Putamen (tissue), 1 donor: Measurements from ENCODE around the gene ZNF644.
A peak's percentile ranks its signal among the peaks of the same experiment; 100 is the strongest.
"Not testable (repeated sequence)": the region's sequence is repeated elsewhere in the genome, so short reads cannot be mapped to it uniquely, and the experiment has no call there.

Experiments
- DNase-seq: peaks from one replicate; pipeline ENCODE4 v3.0.0-alpha.2; 2016; ENCODE audit warnings: low spot score

Gene ZNF644

GRCh38 chr1:90986953-90987352 is 34.9 kb downstream of the ZNF644 start:
- no peak for DNase-seq

DNA sequence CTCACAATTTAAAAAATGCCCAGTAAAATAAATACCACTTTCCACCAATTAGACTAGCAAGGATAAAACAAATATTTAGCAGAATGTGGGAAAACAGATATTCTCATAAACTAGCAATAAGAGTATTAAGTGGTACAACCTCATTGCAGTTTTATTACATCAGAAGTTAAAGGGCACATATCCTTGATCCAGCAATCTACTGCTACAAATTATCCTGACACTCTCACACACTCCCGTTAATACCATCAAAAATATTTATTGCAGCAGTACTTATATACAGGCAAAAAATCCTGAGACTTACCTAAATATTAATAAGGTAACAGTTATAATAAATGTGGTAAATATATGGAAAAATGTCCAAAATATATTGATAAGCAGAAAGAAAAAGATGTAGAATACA is 44.3 kb downstream of the ZNF644 start:
- DNase-seq: no peak

DNA sequence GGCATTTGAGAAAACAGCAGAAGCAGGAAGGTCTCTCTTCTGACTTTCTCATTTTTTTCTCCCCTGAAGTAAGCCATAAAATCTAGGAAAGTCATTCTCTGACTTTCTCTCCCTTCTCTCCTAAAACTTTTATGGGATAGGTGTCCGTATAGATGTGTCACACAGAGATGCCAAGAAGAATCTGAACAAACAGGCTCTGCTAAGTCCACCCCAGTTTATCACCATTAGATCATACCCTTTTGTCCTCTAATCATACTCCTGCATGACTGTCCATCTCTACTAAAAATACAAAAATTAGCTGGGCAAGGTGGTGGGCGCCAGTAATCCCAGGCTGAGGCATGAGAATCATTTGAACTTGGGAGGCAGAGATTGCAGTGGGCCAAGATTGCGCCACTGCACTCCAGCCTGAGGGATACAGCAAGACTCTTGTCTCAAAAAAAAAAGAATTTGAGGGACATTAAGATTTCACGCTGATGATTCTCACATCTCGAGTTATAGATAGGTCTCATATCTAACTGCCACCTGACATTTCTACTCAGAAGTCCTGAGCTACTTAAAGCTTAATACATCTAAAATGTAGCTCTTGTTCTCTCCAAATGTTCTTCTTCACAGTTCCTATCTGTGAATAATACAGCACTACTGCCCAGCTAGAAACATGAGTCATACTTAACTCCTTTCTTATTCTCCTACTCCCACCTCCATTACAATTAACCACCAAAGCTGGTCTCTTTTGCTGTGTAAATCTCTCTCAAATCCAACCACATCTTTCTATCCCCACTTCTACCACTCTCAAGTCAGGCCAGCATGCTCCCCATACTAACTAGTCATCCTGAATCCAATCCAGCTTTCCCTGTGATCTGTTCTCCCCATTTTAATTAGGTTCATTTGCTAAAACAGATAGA is 47.7 kb downstream of the ZNF644 start:
- DNase-seq: no peak

GRCh38 chr1:90970208-90970607 is 51.6 kb downstream of the ZNF644 start:
- DNase-seq: no peak

- DNase-seq: no peak
These were observed 52.6 kb downstream of the ZNF644 start for GRCh38 chr1:90969241-90969640.

- DNase-seq: peak; percentile 11
These were observed 57.3 kb downstream of the ZNF644 start for GRCh38 chr1:90964444-90965035.

- no peak for DNase-seq
These were observed 58.2 kb downstream of the ZNF644 start for GRCh38 chr1:90963651-90964050.

GRCh38 chr1:90963236-90963635 is 58.6 kb downstream of the ZNF644 start:
- no peak for DNase-seq

DNA sequence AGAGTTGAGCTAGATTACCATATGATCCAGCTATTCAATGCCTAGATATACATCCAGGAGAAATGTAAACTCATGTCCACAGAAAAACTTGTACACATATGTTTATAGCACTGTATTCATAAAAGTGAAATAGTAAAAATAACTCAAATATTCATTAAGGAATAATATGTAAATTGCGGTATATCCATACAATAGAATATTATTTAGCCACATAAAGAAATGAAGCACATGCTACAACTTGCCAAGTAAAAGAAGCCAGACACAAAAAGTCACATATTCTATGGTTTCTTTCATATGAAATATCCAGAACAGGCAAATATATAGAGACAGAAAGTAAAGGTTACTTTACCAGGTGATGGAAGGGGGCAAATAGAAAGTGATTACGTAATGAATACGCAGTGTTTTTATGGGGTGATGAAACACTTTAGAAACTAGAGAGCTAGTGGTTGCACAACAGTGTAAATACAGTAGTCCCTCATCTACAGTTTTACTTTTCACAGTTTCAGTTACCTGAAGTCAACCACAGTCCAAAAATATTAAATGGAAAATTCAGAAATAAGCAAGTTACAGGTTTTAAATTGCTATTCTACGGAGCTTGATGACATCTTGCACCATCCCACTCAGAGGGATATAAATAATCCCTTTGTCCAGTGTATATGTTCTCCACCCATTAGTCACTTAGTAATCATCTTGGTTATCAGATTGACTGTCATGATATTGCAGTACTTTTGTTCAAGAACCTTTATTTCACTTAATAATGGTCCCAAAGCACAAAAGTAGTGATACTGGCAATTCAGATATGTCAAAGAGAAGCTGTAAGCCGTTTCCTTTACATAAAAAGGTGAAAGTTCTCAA is 62.3 kb downstream of the ZNF644 start:
- DNase-seq: no peak

GRCh38 chr1:90957497-90957896 is 64.3 kb downstream of the ZNF644 start:
- no peak for DNase-seq

GRCh38 chr1:90955769-90956168 is 66.1 kb downstream of the ZNF644 start:
- DNase-seq: no peak

- DNase-seq: no peak
These were observed 68.9 kb downstream of the ZNF644 start for GRCh38 chr1:90952906-90953305.

- no peak for DNase-seq
These were observed 70.8 kb downstream of the ZNF644 start for GRCh38 chr1:90951009-90951408.

- DNase-seq: no peak
These were observed 73.5 kb downstream of the ZNF644 start for GRCh38 chr1:90948301-90948700.

GRCh38 chr1:90946630-90947029 is 75.2 kb downstream of the ZNF644 start:
- no peak for DNase-seq

GRCh38 chr1:90945287-90945686 is 76.5 kb downstream of the ZNF644 start:
- no peak for DNase-seq

DNA sequence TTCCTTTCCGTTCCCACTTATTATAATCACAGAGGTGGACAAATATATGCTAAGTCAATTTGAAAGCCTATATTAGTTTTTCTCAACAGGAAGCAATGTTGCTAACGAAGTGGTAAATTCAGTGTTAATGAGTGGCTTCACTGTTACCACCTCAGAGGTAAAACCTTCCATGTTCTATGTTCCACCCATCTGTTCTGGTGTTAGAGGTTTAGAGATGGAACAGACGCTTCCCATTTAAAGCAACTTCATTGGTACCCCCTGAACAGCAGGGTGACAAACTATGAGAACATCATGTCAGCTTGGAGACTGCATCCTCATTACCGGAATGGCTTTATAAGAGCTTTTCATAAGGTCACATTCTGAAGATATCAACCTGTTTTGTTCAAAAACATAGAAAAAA is 77.9 kb downstream of the ZNF644 start:
- DNase-seq: no peak

GRCh38 chr1:90940746-90941145 is 81.1 kb downstream of the ZNF644 start:
- no peak for DNase-seq

GRCh38 chr1:90936731-90937130 is 85.1 kb downstream of the ZNF644 start:
- no peak for DNase-seq

GRCh38 chr1:90936061-90936460 is 85.8 kb downstream of the ZNF644 start:
- DNase-seq: no peak

- not testable (repeated sequence) for DNase-seq
These were observed 93.6 kb downstream of the ZNF644 start for GRCh38 chr1:90928231-90928630.

DNA sequence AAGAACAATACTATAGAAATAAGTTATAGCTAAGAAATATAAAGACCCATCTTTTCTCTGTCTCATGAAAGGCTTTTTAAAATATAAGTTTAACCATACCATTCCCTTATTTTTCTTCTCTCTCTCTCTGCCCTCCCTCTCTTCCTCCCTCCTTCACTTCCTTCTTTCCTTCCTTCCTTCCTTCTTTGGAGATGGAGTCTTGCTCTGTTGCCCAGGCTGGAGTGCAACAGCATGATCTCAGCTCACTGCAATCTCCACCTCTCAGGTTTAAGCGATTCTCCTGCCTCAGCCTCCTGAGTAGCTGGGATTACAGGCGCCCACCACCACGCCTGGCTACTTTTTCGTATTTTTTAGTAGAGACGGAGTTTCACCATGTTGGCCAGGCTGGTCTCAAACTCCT is 94.2 kb downstream of the ZNF644 start:
- not testable (repeated sequence) for DNase-seq

GRCh38 chr1:90926971-90927370 is 94.9 kb downstream of the ZNF644 start:
- no peak for DNase-seq
